GM20431 (cell line): ENCODE data around the gene RUNX2.

Experiments used
- in situ Hi-C: fragments of 300-500 bp; cut with MseI, MboI; formaldehyde crosslinking; loops from one replicate; pipeline ENCODE4 v1.15.0; 2020; ENCODE audit warnings: low sequenced_read_pairs; ENCODE audit not compliant: unreplicated experiment

The RUNX2 gene

GRCh38 chr6:45476341-45476740, 148.2 kb downstream of the RUNX2 start:
- in situ Hi-C loops: no loop called here

- in situ Hi-C loops: no loop called here
Measured at GRCh38 chr6:45477278-45477677, 149.1 kb downstream of the RUNX2 start.

- in situ Hi-C loops: no loop called here
Measured at GRCh38 chr6:45477790-45478189, 149.7 kb downstream of the RUNX2 start.

GRCh38 chr6:45478240-45478639, 150.1 kb downstream of the RUNX2 start:
- in situ Hi-C loops: no loop called here

- in situ Hi-C loops: no loop called here
Measured at GRCh38 chr6:45479834-45480751, 152.0 kb downstream of the RUNX2 start.

GRCh38 chr6:45480752-45481415, 152.8 kb downstream of the RUNX2 start:
- in situ Hi-C loops: no loop called here

- in situ Hi-C loops: no loop called here
Measured at GRCh38 chr6:45483021-45483420, 154.9 kb downstream of the RUNX2 start.

GRCh38 chr6:45483501-45483900, 155.4 kb downstream of the RUNX2 start:
- in situ Hi-C loops: no loop called here

- in situ Hi-C loops: no loop called here
Measured at GRCh38 chr6:45486736-45487135, 158.6 kb downstream of the RUNX2 start.

GRCh38 chr6:45487645-45488044, 159.5 kb downstream of the RUNX2 start:
- in situ Hi-C loops: no loop called here

- in situ Hi-C loops: no loop called here
Measured at GRCh38 chr6:45488269-45488668, 160.1 kb downstream of the RUNX2 start.

- in situ Hi-C loops: no loop called here
Measured at GRCh38 chr6:45488889-45489288, 160.8 kb downstream of the RUNX2 start.

GRCh38 chr6:45491048-45491735, 163.1 kb downstream of the RUNX2 start:
- in situ Hi-C loops: no loop called here

GRCh38 chr6:45491874-45492273, 163.7 kb downstream of the RUNX2 start:
- in situ Hi-C loops: no loop called here

GRCh38 chr6:45493761-45494160, 165.6 kb downstream of the RUNX2 start:
- in situ Hi-C loops: no loop called here

GRCh38 chr6:45494416-45495135, 166.4 kb downstream of the RUNX2 start:
- in situ Hi-C loops: no loop called here

- in situ Hi-C loops: no loop called here
Measured at GRCh38 chr6:45495429-45496084, 167.4 kb downstream of the RUNX2 start.

- in situ Hi-C loops: no loop called here
Measured at GRCh38 chr6:45496085-45496433, 167.9 kb downstream of the RUNX2 start.

GRCh38 chr6:45498591-45498990, 170.5 kb downstream of the RUNX2 start:
- in situ Hi-C loops: no loop called here
